NCI-H446 treated with DMSO at 0.1 percent for 48 hours (cell line): ENCODE data around the gene KIDINS220.

Experiments
- DNase-seq: peaks from one replicate; lab custom pipeline; 2025; lab: John Stamatoyannopoulos, UW

The KIDINS220 gene

GRCh38 chr2:8697190-8697589 lies 140.2 kb downstream of the KIDINS220 start:
- DNase-seq: no peak

GRCh38 chr2:8694737-8695136 lies 142.7 kb downstream of the KIDINS220 start:
- DNase-seq: no peak

- DNase-seq: no peak
Observed at GRCh38 chr2:8693157-8693821, 144.1 kb downstream of the KIDINS220 start.

GRCh38 chr2:8692783-8693156 lies 144.6 kb downstream of the KIDINS220 start:
- DNase-seq: no peak

GRCh38 chr2:8691859-8692437 lies 145.5 kb downstream of the KIDINS220 start:
- DNase-seq: no peak

- DNase-seq: peak; percentile 41
Observed at GRCh38 chr2:8685697-8686358, 151.6 kb downstream of the KIDINS220 start.

GRCh38 chr2:8684878-8685696 lies 152.3 kb downstream of the KIDINS220 start:
- DNase-seq: peak; percentile 51

GRCh38 chr2:8684540-8684877 lies 152.9 kb downstream of the KIDINS220 start:
- no peak for DNase-seq

- peak; percentile 47 for DNase-seq
Observed at GRCh38 chr2:8682719-8683667, 154.4 kb downstream of the KIDINS220 start.

GRCh38 chr2:8681786-8682692 lies 155.4 kb downstream of the KIDINS220 start, which contains the start of gene ID2:
ID2 (plus strand) TSS chr2:8682056; CDS start chr2:8682166, 110 bp downstream.
- DNase-seq: peak; percentile 98

- peak; percentile 53 for DNase-seq
Observed at GRCh38 chr2:8680822-8681760, 156.3 kb downstream of the KIDINS220 start.

- DNase-seq: peak; percentile 84
Observed at GRCh38 chr2:8679827-8680731, 157.3 kb downstream of the KIDINS220 start.

- no peak for DNase-seq
Observed at GRCh38 chr2:8679567-8679826, 157.9 kb downstream of the KIDINS220 start.
